H1 (cell line): Measurements from ENCODE around the gene SLC27A1. TPM values are rescaled to one million over a fixed set of nuclear protein-coding genes. Genes with fewer than 3 reads are reported as not detected.

Source experiments
- CTCF ChIA-PET: fragments of 300-600 bp; sonication (Branson Sonifier 250); formaldehyde crosslinking; loops from one replicate; lab custom pipeline; 2021; ENCODE audit not compliant: partially characterized antibody; lab: Charles Lee
- POLR2A ChIA-PET: fragments of 300-600 bp; sonication (Branson Sonifier 250); formaldehyde crosslinking; loops from one replicate; lab custom pipeline; 2021; ENCODE audit warnings: inconsistent platforms; ENCODE audit not compliant: partially characterized antibody; lab: Charles Lee
- DNase-seq, 2 experiments: peaks; one replicate each; pipeline versions ENCODE4 v3.0.0 to v3.0.0-alpha.2; 2010 to 2022; ENCODE audit warnings: low spot score in 2 of 2, low read depth in 1 of 2, mixed read lengths in 1 of 2
- FAIRE-seq: peaks from 2 replicates; lab custom pipeline; 2011; peaks lifted over from hg19 to GRCh38; lab: Jason Lieb, UNC
- H2AFZ ChIP-seq: 2 replicates; pipeline ENCODE4 v1.8.1; 2012; ENCODE audit warnings: low read length, inconsistent platforms
- H2AK5ac ChIP-seq: 2 replicates; pipeline ENCODE4 v1.6.1; 2013; ENCODE audit warnings: low read depth, low read length
- H2BK120ac ChIP-seq: replicated peaks from 2 replicates; pipeline ENCODE3; 2013; ENCODE audit warnings: low read depth, low read length, inconsistent platforms
- H2BK12ac ChIP-seq: 2 replicates; pipeline ENCODE4 v1.6.1; 2013; ENCODE audit warnings: low read depth, low read length
- H2BK15ac ChIP-seq: 2 replicates; pipeline ENCODE4 v1.6.1; 2013; ENCODE audit warnings: low read length
- H2BK20ac ChIP-seq: 2 replicates; pipeline ENCODE4 v1.6.1; 2013; ENCODE audit warnings: low read length
- H2BK5ac ChIP-seq: 2 replicates; pipeline ENCODE4 v1.6.1; 2013; ENCODE audit warnings: low read depth, low read length
- H3K14ac ChIP-seq: 2 replicates; pipeline ENCODE4 v1.6.1; 2013; ENCODE audit warnings: inconsistent platforms; ENCODE audit not compliant: insufficient read length
- H3K18ac ChIP-seq: 2 replicates; pipeline ENCODE4 v1.6.1; 2013; ENCODE audit warnings: low read length; ENCODE audit errors: extremely low read depth
- H3K23ac ChIP-seq: 2 replicates; pipeline ENCODE4 v1.6.1; 2013; ENCODE audit warnings: inconsistent platforms; ENCODE audit not compliant: insufficient read length
- H3K23me2 ChIP-seq: 2 replicates; pipeline ENCODE4 v1.6.1; 2013; ENCODE audit warnings: low read depth, low read length
- H3K27ac ChIP-seq: 2 replicates; pipeline ENCODE4 v1.6.1; 2011; ENCODE audit warnings: low read depth, low read length, inconsistent platforms
- H3K27me3 ChIP-seq, 4 experiments: replicated peaks in 1 of 4; 1 replicate in 1 of 4; 2 replicates in 3 of 4; pipeline versions ENCODE4 v1.6.1 to v1.8.1; 2011 to 2013; ENCODE audit warnings: low read length in 3 of 4, mild to moderate bottlenecking in 3 of 4, inconsistent platforms in 2 of 4, mixed read lengths in 2 of 4, moderate library complexity in 1 of 4; ENCODE audit not compliant: control insufficient read depth in 3 of 4, insufficient read depth in 3 of 4; ENCODE audit errors: extremely low read depth in 1 of 4
- H3K36me3 ChIP-seq, 4 experiments: 2 replicates each; pipeline versions ENCODE4 v1.6.1 to v1.8.1; 2011 to 2013; ENCODE audit warnings: mild to moderate bottlenecking in 4 of 4, low read length in 3 of 4, moderate library complexity in 2 of 4, control low read depth in 1 of 4, inconsistent platforms in 1 of 4; ENCODE audit not compliant: insufficient read depth in 4 of 4, control insufficient read depth in 2 of 4
- H3K4ac ChIP-seq: replicated peaks from 2 replicates; pipeline ENCODE3; 2013; ENCODE audit warnings: low read length, low read depth, mixed read lengths, inconsistent platforms; ENCODE audit not compliant: insufficient read length
- H3K4me1 ChIP-seq, 4 experiments: replicated peaks in 1 of 4; 1 replicate in 1 of 4; 2 replicates in 3 of 4; pipeline versions ENCODE4 v1.6.1 to v1.8.1; 2011 to 2013; ENCODE audit warnings: low read length in 3 of 4, inconsistent platforms in 2 of 4, mixed read lengths in 1 of 4; ENCODE audit not compliant: insufficient read depth in 4 of 4, control insufficient read depth in 3 of 4
- H3K4me2 ChIP-seq, 2 experiments: 2 replicates each; pipeline versions ENCODE4 v1.6.1 to v1.8.1; 2011 to 2013; ENCODE audit warnings: low read depth in 2 of 2, low read length in 2 of 2, control low read depth in 1 of 2, inconsistent platforms in 1 of 2, mild to moderate bottlenecking in 1 of 2; ENCODE audit not compliant: insufficient read depth in 1 of 2
- H3K4me3 ChIP-seq, 4 experiments: fragments of 200-600, 300-600 bp in 1 of 4; sonication (generic), shearing (Covaris generic), sonication (Bioruptor Twin) in 1 of 4; 2 replicates each; pipeline versions ENCODE4 v1.5.1 to v1.8.1; 2011 to 2016; ENCODE audit warnings: low read length in 4 of 4, low read depth in 3 of 4, control low read depth in 2 of 4, inconsistent platforms in 2 of 4, mild to moderate bottlenecking in 2 of 4, mixed read lengths in 1 of 4, moderate library complexity in 1 of 4; ENCODE audit not compliant: insufficient read depth in 2 of 4; ENCODE audit errors: extremely low read depth in 1 of 4
- H3K56ac ChIP-seq: replicated peaks from 2 replicates; pipeline ENCODE3; 2013; ENCODE audit warnings: low read depth, mild to moderate bottlenecking, mixed read lengths, low read length, inconsistent platforms; ENCODE audit not compliant: insufficient read length
- H3K79me1 ChIP-seq: 2 replicates; pipeline ENCODE4 v1.6.1; 2013; ENCODE audit warnings: low read depth, low read length, control low read depth
- H3K79me2 ChIP-seq, 2 experiments: 2 replicates each; pipeline versions ENCODE4 v1.6.1 to v1.8.1; 2012 to 2013; ENCODE audit warnings: low read length in 2 of 2, mild to moderate bottlenecking in 2 of 2, inconsistent platforms in 1 of 2; ENCODE audit not compliant: insufficient read depth in 2 of 2, control insufficient read depth in 1 of 2
- H3K9ac ChIP-seq, 4 experiments: replicated peaks in 1 of 4; 1 replicate in 1 of 4; 2 replicates in 3 of 4; pipeline versions ENCODE4 v1.6.1 to v1.8.1; 2011 to 2013; ENCODE audit warnings: low read depth in 3 of 4, low read length in 3 of 4, control low read depth in 2 of 4, mild to moderate bottlenecking in 2 of 4, moderate library complexity in 2 of 4, inconsistent platforms in 1 of 4; ENCODE audit errors: extremely low read depth in 1 of 4
- H3K9me3 ChIP-seq, 2 experiments: 2 replicates each; pipeline versions ENCODE4 v1.6.1 to v1.8.1; 2012 to 2013; ENCODE audit warnings: mild to moderate bottlenecking in 2 of 2, moderate library complexity in 2 of 2, control low read depth in 1 of 2, inconsistent platforms in 1 of 2, low read depth in 1 of 2, low read length in 1 of 2, mixed read lengths in 1 of 2; ENCODE audit not compliant: insufficient read depth in 2 of 2
- H4K20me1 ChIP-seq, 2 experiments: replicated peaks in 1 of 2; 2 replicates each; pipeline versions ENCODE3 to v1.8.1; 2011 to 2013; ENCODE audit warnings: inconsistent platforms in 2 of 2, low read length in 2 of 2, mild to moderate bottlenecking in 1 of 2; ENCODE audit not compliant: insufficient read depth in 2 of 2, control insufficient read depth in 1 of 2
- H4K5ac ChIP-seq: 2 replicates; pipeline ENCODE4 v1.6.1; 2013; ENCODE audit warnings: low read length, low read depth, mixed read lengths, inconsistent platforms; ENCODE audit not compliant: insufficient read length
- H4K8ac ChIP-seq: 2 replicates; pipeline ENCODE4 v1.8.0; 2013; ENCODE audit warnings: mild to moderate bottlenecking, moderate library complexity, low read length, inconsistent platforms; ENCODE audit not compliant: insufficient read depth; ENCODE audit errors: extremely low read depth
- H4K91ac ChIP-seq: replicated peaks from 2 replicates; pipeline ENCODE3; 2013; ENCODE audit warnings: low read length, mixed read lengths, inconsistent platforms; ENCODE audit not compliant: insufficient read length
- KDM1A ChIP-seq: fragments of 200-600, 300-600 bp; sonication (generic); IDR thresholded peaks from 2 replicates; pipeline ENCODE4 v1.7.1; 2016; ENCODE audit warnings: mild to moderate bottlenecking, low read length, borderline replicate concordance
- KDM4A ChIP-seq: IDR thresholded peaks from one replicate; pipeline ENCODE4 v1.7.1; 2012; ENCODE audit warnings: low read depth, mild to moderate bottlenecking, moderate library complexity, low read length, inconsistent platforms; ENCODE audit not compliant: severe bottlenecking
- PHF8 ChIP-seq: fragments of 200-600 bp; sonication (generic); conservative IDR thresholded peaks from 2 replicates; pipeline ENCODE4 v1.7.1; 2012; ENCODE audit warnings: low read depth, mild to moderate bottlenecking, inconsistent platforms, low read length, moderate library complexity
- POU5F1 ChIP-seq: IDR thresholded peaks from 2 replicates; pipeline ENCODE4 v1.6.1; 2011; ENCODE audit warnings: low read depth, mild to moderate bottlenecking, low read length, moderate library complexity
- TAF1 ChIP-seq: IDR thresholded peaks from 2 replicates; pipeline ENCODE4 v1.6.1; 2011; ENCODE audit warnings: mild to moderate bottlenecking, low read depth, low read length
- WGBS, 2 experiments: shearing (Covaris generic) in 1 of 2; methylation state at CpG; one replicate each; pipeline versions ENCODE4 v1.1.6 to v1.1.7; 2013 to 2015; ENCODE audit warnings: low lambda C conversion rate in 2 of 2, mixed read lengths in 2 of 2, inconsistent platforms in 1 of 2, low coverage in 1 of 2, missing lambda C conversion rate in 1 of 2; ENCODE audit not compliant: insufficient replicate concordance in 2 of 2, insufficient coverage in 1 of 2, insufficient read length in 1 of 2; ENCODE audit errors: extremely low coverage in 1 of 2, missing lambda C conversion rate in 1 of 2; 5-methylcytosine and 5-hydroxymethylcytosine counted together
- polyA plus RNA-seq, 7 experiments: library from polyadenylated mRNA; depleted of rRNA in 3 of 7; stranded (reverse) in 5 of 7; unstranded in 2 of 7; fragments of >200 nt in 5 of 7; fragments of 200-250 nt in 2 of 7; gene quantifications; 1 replicate in 5 of 7; 2 replicates in 1 of 7; 4 replicates in 1 of 7; pipeline versions ENCODE4 v1.2.1 to v1.2.3, GENCODE V29; 2011 to 2013; ENCODE audit warnings: missing spikeins in 2 of 7, mixed read lengths in 2 of 7
- total RNA-seq: library from RNA; stranded (reverse); fragmentation: NEBNext Ultra II Directional; extraction: Animal tissue kit (Norgen Biotek cat#: 25700); gene quantifications from 2 replicates; pipeline ENCODE4 v1.2.1, GENCODE V29; 2021

The SLC27A1 gene
- total and polyA plus RNA-seq, 2 of the 8 experiments (the other 6 are each of a cell fraction or from before 2014, with no cell fraction given), result 7.5 to 9.1 TPM

DNA sequence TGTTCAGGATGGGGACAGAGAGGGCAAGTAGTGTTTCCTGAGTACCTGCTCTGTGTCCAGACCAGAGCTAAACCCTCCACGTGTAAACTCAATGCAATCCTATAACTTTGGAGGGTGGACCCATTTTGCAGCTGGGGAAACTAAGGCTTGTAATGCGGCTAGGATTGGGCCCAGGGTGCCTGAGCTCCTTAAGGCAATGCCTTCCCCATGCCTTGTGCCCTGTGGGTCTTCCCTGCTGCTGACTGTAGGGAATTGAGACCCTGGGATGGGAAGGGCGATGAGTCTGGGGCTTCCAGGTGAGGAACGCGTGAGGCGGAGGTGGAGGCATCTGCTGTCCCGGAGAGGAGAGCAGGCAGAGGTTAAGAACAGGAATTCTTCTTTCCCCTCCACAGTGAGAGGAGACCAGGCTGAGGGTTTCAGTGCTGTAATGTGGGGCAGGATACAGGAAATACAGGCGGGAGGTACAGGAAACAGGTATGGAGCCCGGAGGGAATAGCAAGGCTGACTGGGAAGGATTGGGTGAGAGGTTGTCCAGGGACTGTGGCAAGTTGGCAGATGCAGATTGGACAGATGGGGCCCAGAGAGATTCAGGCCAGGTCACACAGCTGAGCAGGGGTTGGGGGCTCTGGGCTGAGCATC lies 19.2 kb downstream of the SLC27A1 start:
- Histone ChIP-seq H4K91ac (peak overlapping the region; percentile 87), H2BK5ac (peak overlapping the region; percentile 88; the same call in 1 of the 2 replicates), H3K79me2 (no peaks in the 10 kb centered on the region), H3K18ac (no peak overlapping the region), H2BK120ac (peak overlapping the region; percentile 1), H3K79me1 (no peaks in the 10 kb centered on the region), H2BK15ac (peak overlapping the region; percentile 83; the same call in 1 of the 2 replicates), H3K4me2 (peak overlapping the region; percentile 56 to 84; a peak in 3 of 4 replicates), H3K27ac (no peak overlapping the region), H4K5ac (peak overlapping the region; percentile 8), H3K23ac (no peak overlapping the region), H2AK5ac (no peak overlapping the region), H3K4me3 (peak overlapping the region in 1 of 4 experiments; percentile 31; a peak in 1 of 8 replicates), H2AFZ (peak overlapping the region; percentile 99), H2BK20ac (no peak overlapping the region), H3K27me3 (no peaks in the 10 kb centered on the region), H3K14ac (no peak overlapping the region), H3K4ac (peak overlapping the region; percentile 73), H3K23me2 (peaks cover 6% of the 10 kb centered on the region), H4K20me1 (no peaks in the 10 kb centered on the region), H2BK12ac (peak overlapping the region; percentile 90; the same call in 1 of the 2 replicates), H3K9me3 (no peaks in the 10 kb centered on the region), H4K8ac (peak overlapping the region; percentile 84), H3K36me3 (no peaks in the 10 kb centered on the region), H3K4me1 (peaks cover 0 to 19% (median 15%) of the 10 kb centered on the region in 4 experiments; a peak in 6 of 7 replicates), H3K56ac (no peak overlapping the region), H3K9ac (no peak overlapping the region)
- POLR2A ChIA-PET, result interaction anchor here (0.7 to 1.7 kb wide), 4 partner anchors 18 to 61 kb away, joined by 3 to 8 read pairs (median 3); partner anchors contain the start of gene PGLS
- CTCF ChIA-PET, result interaction anchor here (0.8 to 3.5 kb wide), 12 partner anchors 9 to 277 kb away, joined by 3 to 13 read pairs (median 4); partner anchors contain the start of gene PGLS
- no peak for FAIRE-seq
- WGBS, 2 experiments, result 85% methylated on average over 9 of the region's 9 CpGs; no CpG with 5 or more reads in 1 of the 2 experiments
- no peak for DNase-seq
- TF ChIP-seq POU5F1, result no peak
- peak; percentile 80; the same call in 1 of the 2 replicates for TF ChIP-seq KDM1A
- TF ChIP-seq PHF8, result no peak
- TF ChIP-seq TAF1, result 0 out of 2 replicates have a peak, but pooled peaks have one; percentile 25
- peak; percentile 4 for TF ChIP-seq KDM4A
